ENCODE results near the gene CCDC78. TPM values are rescaled to one million over a fixed set of nuclear protein-coding genes. Genes with fewer than 3 reads are reported as not detected.

CCDC78 gene
- total RNA-seq, 1 donor from 2014 or later = 0.85 TPM

- Mint-ChIP-seq H3K9me3 (ENCODE audit: unreplicated experiment) (no peaks in the 10 kb centered on the region), H3K36me3 (ENCODE audit: low read depth, unreplicated experiment) (peaks cover 10% of the 10 kb centered on the region), H3K4me1 (ENCODE audit: unreplicated experiment) (no peaks in the 10 kb centered on the region), H3K4me3 (ENCODE audit: unreplicated experiment) (no peak overlapping the region), H3K27me3 (ENCODE audit: unreplicated experiment) (peaks cover 5% of the 10 kb centered on the region), H3K27ac (ENCODE audit: unreplicated experiment) (no peak overlapping the region)
- TF ChIP-seq CTCF (IDR thresholded peaks at IDR 0.05; ENCODE audit: unreplicated experiment) = no peak
- no peak for DNase-seq (ENCODE audit: low spot score)
Observed at GRCh38 chr16:729768-730665, 3.8 kb upstream of the CCDC78 start.

DNA sequence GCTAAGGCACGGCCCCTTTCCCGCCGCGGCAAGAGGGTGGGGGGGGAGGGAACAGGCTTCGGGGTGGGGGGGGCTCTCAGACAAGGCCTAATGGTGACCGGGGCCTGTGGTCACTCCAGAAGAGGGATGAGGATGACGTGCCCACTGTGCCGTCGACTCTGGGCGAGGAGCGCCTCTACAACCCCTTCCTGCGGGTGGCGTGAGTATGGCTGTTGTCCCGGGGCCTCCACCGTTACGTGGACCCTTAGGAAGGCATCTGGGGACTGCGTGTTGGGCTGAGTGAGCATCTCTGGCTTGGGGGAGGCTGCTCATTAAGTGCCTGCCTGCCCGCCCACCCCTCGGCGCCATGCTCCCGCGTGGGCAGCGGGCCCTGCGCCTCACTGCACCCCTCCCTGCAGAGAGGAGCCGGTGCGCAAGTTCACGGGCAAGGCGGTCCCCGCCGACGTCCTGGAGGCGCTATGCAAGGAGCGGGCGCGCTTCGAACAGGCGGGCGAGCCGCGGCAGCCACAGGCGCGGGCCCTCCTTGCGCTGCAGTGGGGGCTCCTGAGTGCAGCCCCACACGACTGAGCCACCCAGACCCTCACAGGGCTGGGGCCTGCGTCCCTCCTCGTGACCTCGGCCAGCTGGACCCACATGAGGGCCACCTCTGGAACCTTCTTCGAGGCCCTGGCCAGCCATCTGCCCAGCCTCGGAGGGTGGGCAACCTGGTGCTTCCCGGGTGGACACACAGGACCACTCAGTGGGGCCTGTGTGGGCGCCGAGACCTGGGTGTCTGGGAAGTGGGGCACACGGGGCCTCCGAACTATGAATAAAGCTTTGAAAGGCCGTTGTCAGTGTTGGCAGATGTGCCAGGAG, 2.9 kb upstream of the CCDC78 start:
- no peaks in the 10 kb centered on the region for H3K9me3 Mint-ChIP-seq (ENCODE audit: unreplicated experiment)
- no peaks in the 10 kb centered on the region for H3K4me1 Mint-ChIP-seq (ENCODE audit: unreplicated experiment)
- peaks cover 5% of the 10 kb centered on the region for H3K27me3 Mint-ChIP-seq (ENCODE audit: unreplicated experiment)
- H3K4me3 Mint-ChIP-seq (ENCODE audit: unreplicated experiment) = no peak overlapping the region
- H3K27ac Mint-ChIP-seq (ENCODE audit: unreplicated experiment) = no peak overlapping the region
- TF ChIP-seq CTCF (IDR thresholded peaks at IDR 0.05; ENCODE audit: unreplicated experiment) = no peak
- DNase-seq (ENCODE audit: low spot score) = no peak
- peaks cover 10% of the 10 kb centered on the region for H3K36me3 Mint-ChIP-seq (ENCODE audit: low read depth, unreplicated experiment)

DNA sequence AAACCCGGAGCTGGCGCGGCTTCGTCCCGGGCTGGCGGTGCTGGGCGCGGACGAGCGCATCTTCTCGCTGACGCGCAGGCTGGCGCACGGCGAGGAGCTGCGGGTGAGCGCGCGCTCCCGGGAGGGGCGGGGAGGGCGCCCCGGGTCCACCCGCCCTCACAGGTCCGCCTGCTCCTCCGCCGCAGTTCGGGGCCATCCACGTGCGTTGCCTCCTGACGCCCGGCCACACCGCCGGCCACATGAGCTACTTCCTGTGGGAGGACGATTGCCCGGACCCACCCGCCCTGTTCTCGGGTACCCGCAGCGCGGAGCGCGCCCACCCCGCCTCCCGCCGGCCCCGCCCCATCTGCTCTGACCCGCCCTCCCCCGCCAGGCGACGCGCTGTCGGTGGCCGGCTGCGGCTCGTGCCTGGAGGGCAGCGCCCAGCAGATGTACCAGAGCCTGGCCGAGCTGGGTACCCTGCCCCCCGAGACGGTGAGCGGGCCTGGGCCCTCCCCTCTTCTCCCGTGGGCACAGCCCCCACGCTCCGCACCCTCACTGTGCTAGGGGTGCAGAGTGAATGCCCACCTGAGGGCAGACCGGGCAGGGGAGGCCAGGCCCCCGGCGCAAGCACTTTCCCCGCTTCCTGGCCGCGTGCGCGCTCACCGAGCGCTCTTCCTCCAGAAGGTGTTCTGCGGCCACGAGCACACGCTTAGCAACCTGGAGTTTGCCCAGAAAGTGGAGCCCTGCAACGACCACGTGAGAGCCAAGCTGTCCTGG, 2.1 kb upstream of the CCDC78 start:
- Mint-ChIP-seq H3K9me3 (ENCODE audit: unreplicated experiment) (no peaks in the 10 kb centered on the region), H3K4me3 (ENCODE audit: unreplicated experiment) (no peak overlapping the region), H3K36me3 (ENCODE audit: low read depth, unreplicated experiment) (peaks cover 10% of the 10 kb centered on the region), H3K27me3 (ENCODE audit: unreplicated experiment) (peaks cover 5% of the 10 kb centered on the region), H3K4me1 (ENCODE audit: unreplicated experiment) (no peaks in the 10 kb centered on the region), H3K27ac (ENCODE audit: unreplicated experiment) (no peak overlapping the region)
- DNase-seq (ENCODE audit: low spot score) = no peak
- no peak for TF ChIP-seq CTCF (IDR thresholded peaks at IDR 0.05; ENCODE audit: unreplicated experiment)

GRCh38 chr16:727291-727977, 1.2 kb upstream of the CCDC78 start:
- no peak for DNase-seq (ENCODE audit: low spot score)
- TF ChIP-seq CTCF (IDR thresholded peaks at IDR 0.05; ENCODE audit: unreplicated experiment) = no peak
- peaks cover 6% of the 10 kb centered on the region for H3K27me3 Mint-ChIP-seq (ENCODE audit: unreplicated experiment)
- no peak overlapping the region for H3K4me3 Mint-ChIP-seq (ENCODE audit: unreplicated experiment)
- H3K9me3 Mint-ChIP-seq (ENCODE audit: unreplicated experiment) = no peaks in the 10 kb centered on the region
- no peaks in the 10 kb centered on the region for H3K4me1 Mint-ChIP-seq (ENCODE audit: unreplicated experiment)
- H3K36me3 Mint-ChIP-seq (ENCODE audit: low read depth, unreplicated experiment) = peaks cover 3% of the 10 kb centered on the region
- H3K27ac Mint-ChIP-seq (ENCODE audit: unreplicated experiment) = no peak overlapping the region
